Heart right ventricle (tissue), 16 donors: Measurements from ENCODE around the gene ARID4A. TPM values are rescaled to one million over a fixed set of nuclear protein-coding genes. Genes with fewer than 3 reads are reported as not detected.
A peak's percentile ranks its signal among the peaks of the same experiment; 100 is the strongest.

Source experiments
- ATAC-seq, 8 donors: fragments of 200-7000 bp; cut with Tn5 transposase; one replicate each; pipeline ENCODE4 v1.9.1; 2020; ENCODE audit warnings: mild to moderate bottlenecking in 8 of 8, moderate library complexity in 8 of 8, moderate number of reproducible peaks in 1 of 8
- DNase-seq, 2 donors: peaks; one replicate each; pipeline ENCODE4 v3.0.0-alpha.2; 2020
- H3K27ac ChIP-seq, 10 donors: fragments of 200-600 bp; sonication (generic) in 2 of 10; one replicate each; pipeline versions ENCODE4 v1.5.0 to v1.8.0; 2020 to 2022; ENCODE audit warnings: mild to moderate bottlenecking in 3 of 10
- H3K27me3 ChIP-seq, 7 donors: fragments of 200-600 bp; one replicate each; pipeline ENCODE4 v1.8.0; 2021 to 2022; ENCODE audit warnings: mild to moderate bottlenecking in 2 of 7
- H3K36me3 ChIP-seq, 9 donors: fragments of 200-600 bp; sonication (generic) in 1 of 9; one replicate each; pipeline versions ENCODE4 v1.5.0 to v1.8.0; 2020 to 2022; ENCODE audit warnings: mild to moderate bottlenecking in 2 of 9
- H3K4me1 ChIP-seq, 9 donors: fragments of 200-600 bp; sonication (generic) in 1 of 9; one replicate each; pipeline versions ENCODE4 v1.5.0 to v1.8.0; 2020 to 2022; ENCODE audit warnings: mild to moderate bottlenecking in 4 of 9
- H3K4me3 ChIP-seq, 10 donors: fragments of 200-600 bp; sonication (generic) in 2 of 10; one replicate each; pipeline versions ENCODE4 v1.5.0 to v1.8.0; 2020 to 2022; ENCODE audit warnings: mild to moderate bottlenecking in 7 of 10, moderate library complexity in 2 of 10
- H3K9me3 ChIP-seq, 11 donors: fragments of 200-600 bp in 10 of 11; sonication (generic) in 2 of 11; one replicate each; pipeline versions ENCODE4 v1.5.0 to v1.8.0; 2013 to 2022; ENCODE audit warnings: mild to moderate bottlenecking in 2 of 11, control low read depth in 1 of 11, moderate library complexity in 1 of 11
- WGBS, 2 donors: extraction: QIAGEN DNeasy Blood & Tissue Kit; methylation state at CpG; one replicate each; pipeline ENCODE4 v1.1.7; 2013; ENCODE audit warnings: inconsistent platforms in 1 of 2; 5-methylcytosine and 5-hydroxymethylcytosine counted together
- intact Hi-C, 10 donors: fragments of 100-400 bp; cut with DNase I; formaldehyde crosslinking; loops; one replicate each; pipeline versions ENCODE4 v1.11.1 to v1.14.2; 2022
- polyA plus RNA-seq, 2 donors: library from polyadenylated mRNA; stranded (reverse); fragments of 200-250 nt; gene quantifications; one replicate each; pipeline ENCODE4 v1.2.3, GENCODE V29; 2013
- total RNA-seq, 10 donors: library from RNA; stranded (reverse); fragmentation: NEBNext Ultra II Directional in 3 of 10; extraction: Animal tissue kit (Norgen Biotek cat#: 25700) in 3 of 10; gene quantifications; one replicate each; pipeline versions ENCODE4 v1.2.1 to v1.2.4, GENCODE V29; 2021 to 2023
- TF ChIP-seq, protein P1 (sequence below), 9 donors: fragments of 200-600 bp; sonication (generic) in 2 of 9; IDR thresholded peaks; one replicate each; pipeline versions ENCODE4 v1.5.0 to v1.8.0; 2021 to 2022; ENCODE audit warnings: antibody characterized with exemption in 9 of 9, mild to moderate bottlenecking in 5 of 9, moderate library complexity in 1 of 9
- donor health status: Arrhythmogenic right ventricular cardiomyopathy.
- donor health status: ischemic (EF 13 %, LVEDD 7.1; RV severe dilation, severe dysfunction).
- donor health status: healthy with polysubstance abuse.
- donor health status: DM: no; HTN: yes; CAD: no.
- donor health status: DM: no; HTN: no; CAD: no.
- donor health status: ischemic (EF 25% LVEDD 6.9; RV normal size, moderate dysfunction).
- donor health status: ischemic (EF 25% LVEDD 5.7; RV mildly dilated, moderate dysfunction).
- donor health status: healthy.
- donor health status: DM: yes; HTN: yes; CAD: no.
- donor health status: Ischemic cardiomyopathy.
- donor health status: ischemic (EF 35%, LVEDD 5.7; RV mildly dilated, moderate dysfunction).
- donor health status: nonischemic (EF 11% LVEDD 7.7; RV severe dilation, severe dysfunction).
- donor health status: DM: yes; HTN: yes; CAD: no.
- donor health status: PGD.
- donor health status: ischemic (EF 29% LVEDD 5.4; RV normal size, mild dysfunction).
- donor health status: nonischemic (EF 23%, LVEDD 6.1; RV moderate dilation, normal function).

Gene ARID4A
- total and polyA plus RNA-seq, 12 donors = 2.7 to 19.1 (median 17.3) TPM

DNA sequence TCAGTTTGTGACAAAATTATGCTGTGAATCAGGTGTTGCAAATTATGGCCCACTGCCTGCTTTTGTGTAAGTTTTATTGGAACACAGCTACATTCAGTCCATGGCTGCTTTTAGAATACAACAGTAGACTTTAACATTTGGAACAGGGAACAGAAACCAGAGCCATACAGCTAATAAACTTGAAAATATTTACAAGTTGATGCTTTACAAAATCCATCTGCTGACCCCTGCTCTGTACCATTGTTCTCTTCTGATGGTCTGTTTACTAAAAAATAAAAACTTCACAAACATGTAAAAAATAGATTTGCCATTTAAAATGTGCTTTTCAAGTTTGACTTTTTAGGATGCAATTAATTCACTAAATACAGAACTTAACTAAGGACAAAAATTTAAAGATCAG lies 33.0 kb upstream of the ARID4A start:
- H3K36me3 ChIP-seq = peaks cover 0 to 100% (median 83%) of the 10 kb centered on the region in 9 donors
- intact Hi-C loops = no loop called here

DNA sequence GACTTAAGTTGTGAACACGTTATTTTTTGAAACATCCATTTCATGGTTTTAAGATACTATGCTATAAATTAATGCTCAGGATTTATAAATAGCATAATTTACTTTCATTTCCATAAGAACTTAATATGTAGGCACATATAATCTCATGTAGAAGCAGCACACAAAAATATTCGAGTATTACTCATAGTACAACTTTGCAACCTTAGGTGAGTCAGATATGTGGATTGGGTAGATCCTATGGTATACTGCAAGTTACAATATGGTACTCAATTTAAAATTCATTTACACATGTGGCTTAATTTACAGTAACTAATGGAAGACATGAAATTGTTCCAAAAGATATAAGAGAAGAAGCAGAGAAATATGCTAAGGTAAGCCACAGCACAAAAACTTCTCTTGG lies 27.7 kb upstream of the ARID4A start:
- Histone ChIP-seq H3K9me3 (no peaks in the 10 kb centered on the region), H3K4me3 (no peak overlapping the region), H3K27ac (peak overlapping the region in 3 of 10 donors; percentile 1 to 31 (median 17)), H3K4me1 (peaks cover 0 to 51% (median 21%) of the 10 kb centered on the region in 9 donors), H3K27me3 (no peaks in the 10 kb centered on the region), H3K36me3 (peaks cover 0 to 100% (median 57%) of the 10 kb centered on the region in 9 donors)
- 88% methylated on average over 2 of the region's 2 CpGs for WGBS, 2 donors
- ATAC-seq (no peak), DNase-seq (no peak)
- intact Hi-C loops = no loop called here
- TF ChIP-seq, protein P1, sequence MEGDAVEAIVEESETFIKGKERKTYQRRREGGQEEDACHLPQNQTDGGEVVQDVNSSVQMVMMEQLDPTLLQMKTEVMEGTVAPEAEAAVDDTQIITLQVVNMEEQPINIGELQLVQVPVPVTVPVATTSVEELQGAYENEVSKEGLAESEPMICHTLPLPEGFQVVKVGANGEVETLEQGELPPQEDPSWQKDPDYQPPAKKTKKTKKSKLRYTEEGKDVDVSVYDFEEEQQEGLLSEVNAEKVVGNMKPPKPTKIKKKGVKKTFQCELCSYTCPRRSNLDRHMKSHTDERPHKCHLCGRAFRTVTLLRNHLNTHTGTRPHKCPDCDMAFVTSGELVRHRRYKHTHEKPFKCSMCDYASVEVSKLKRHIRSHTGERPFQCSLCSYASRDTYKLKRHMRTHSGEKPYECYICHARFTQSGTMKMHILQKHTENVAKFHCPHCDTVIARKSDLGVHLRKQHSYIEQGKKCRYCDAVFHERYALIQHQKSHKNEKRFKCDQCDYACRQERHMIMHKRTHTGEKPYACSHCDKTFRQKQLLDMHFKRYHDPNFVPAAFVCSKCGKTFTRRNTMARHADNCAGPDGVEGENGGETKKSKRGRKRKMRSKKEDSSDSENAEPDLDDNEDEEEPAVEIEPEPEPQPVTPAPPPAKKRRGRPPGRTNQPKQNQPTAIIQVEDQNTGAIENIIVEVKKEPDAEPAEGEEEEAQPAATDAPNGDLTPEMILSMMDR (IDR thresholded peaks at IDR 0.05) = no peak

More for the DNA sequence above, 33.0 kb upstream of the ARID4A start:
- Histone ChIP-seq H3K27ac (no peak overlapping the region), H3K27me3 (no peaks in the 10 kb centered on the region), H3K4me1 (peaks cover 0 to 4% (median 0%) of the 10 kb centered on the region in 9 donors), H3K4me3 (no peak overlapping the region), H3K9me3 (no peaks in the 10 kb centered on the region)
- DNase-seq (no peak), ATAC-seq (no peak)
- TF ChIP-seq, protein P1 (IDR thresholded peaks at IDR 0.05) = no peak

DNA sequence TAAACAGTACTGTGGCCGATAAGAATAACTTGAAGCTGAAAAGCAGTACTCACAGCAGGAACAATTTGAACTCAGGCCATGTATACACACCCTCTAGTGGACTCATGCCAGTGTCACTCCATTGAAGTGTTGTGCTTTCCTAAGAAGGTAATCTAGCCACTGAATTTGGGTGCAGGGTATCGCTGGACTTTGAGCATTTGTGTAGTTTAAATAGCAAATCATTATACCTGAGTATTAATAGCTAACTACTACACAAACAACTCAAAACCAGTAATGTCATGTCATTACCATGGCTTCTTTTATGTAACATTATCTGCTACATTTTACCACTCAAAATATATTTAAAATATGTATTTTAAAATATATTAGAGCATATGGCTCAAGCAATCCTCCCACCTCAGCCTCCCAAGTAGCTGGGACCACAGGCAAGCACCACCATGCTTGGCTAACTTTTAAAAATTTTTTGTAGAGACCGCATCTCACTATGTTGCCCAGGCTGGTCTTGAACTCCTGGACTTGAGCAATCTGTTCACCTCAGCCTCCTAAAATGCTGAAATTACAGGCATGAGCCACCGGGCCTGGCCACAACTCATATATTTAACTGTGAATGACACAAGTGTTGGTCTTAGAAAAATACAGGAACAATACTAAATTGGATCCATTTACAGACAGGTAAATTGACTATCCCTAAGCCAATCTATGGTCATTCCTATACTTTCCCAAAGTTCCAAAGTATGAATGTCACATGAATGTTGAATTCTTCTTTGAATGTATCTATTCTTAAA lies 25.6 kb upstream of the ARID4A start:
- no peaks in the 10 kb centered on the region for H3K27me3 ChIP-seq
- TF ChIP-seq, protein P1 (IDR thresholded peaks at IDR 0.05) = peak in 6 of 9 donors; percentile 20 to 45 (median 30)
- intact Hi-C loops = no loop called here
- peaks cover 0 to 61% (median 25%) of the 10 kb centered on the region in 9 donors for H3K4me1 ChIP-seq
- peak in 1 of 2 donors; percentile 53 for DNase-seq
- peak overlapping the region in 6 of 10 donors; percentile 10 to 58 (median 42) for H3K27ac ChIP-seq
- ATAC-seq = peak; percentile 67 to 93 (median 83)
- peaks cover 0 to 98% (median 43%) of the 10 kb centered on the region in 9 donors for H3K36me3 ChIP-seq
- H3K4me3 ChIP-seq = no peak overlapping the region
- 62 to 67% methylated on average over 4 of the region's 4 CpGs for WGBS, 2 donors
- no peaks in the 10 kb centered on the region for H3K9me3 ChIP-seq

DNA sequence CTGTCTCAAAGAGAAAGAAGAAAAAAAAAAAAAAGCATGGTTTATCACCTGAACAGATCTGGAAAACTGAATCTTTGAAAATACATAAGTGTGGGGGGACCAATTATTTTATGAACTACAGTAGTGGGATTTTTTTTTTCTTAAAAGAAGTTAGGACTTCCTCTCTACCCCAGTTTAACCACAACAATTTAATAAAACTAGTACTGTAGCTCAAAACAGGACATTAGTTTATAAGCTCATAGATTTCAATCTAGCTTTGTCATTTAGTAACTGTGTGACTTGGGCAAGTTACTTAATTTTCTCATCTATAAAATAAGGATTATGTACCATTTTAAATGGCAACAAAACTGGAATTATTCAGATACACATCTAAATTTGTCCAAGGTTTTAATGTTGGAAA lies 23.5 kb upstream of the ARID4A start:
- ATAC-seq (no peak), DNase-seq (no peak)
- Histone ChIP-seq H3K9me3 (no peaks in the 10 kb centered on the region), H3K36me3 (peaks cover 0 to 98% (median 40%) of the 10 kb centered on the region in 9 donors), H3K4me3 (no peak overlapping the region), H3K27me3 (no peaks in the 10 kb centered on the region), H3K27ac (peak overlapping the region in 1 of 10 donors; percentile 4), H3K4me1 (peaks cover 0 to 64% (median 30%) of the 10 kb centered on the region in 9 donors)
- TF ChIP-seq, protein P1 (IDR thresholded peaks at IDR 0.05) = no peak
- intact Hi-C loops = no loop called here
